Fibroblast of peridontal ligament (primary cell): ENCODE data around the gene CEP112.

Experiments used
- DNase-seq: peaks from one replicate; pipeline ENCODE4 v3.0.0-alpha.2; 2010; ENCODE audit errors: extremely low read depth

The CEP112 gene

GRCh38 chr17:65988451-65988850 lies 203.5 kb downstream of the CEP112 start:
- no peak for DNase-seq

- DNase-seq, result peak; percentile 52
These were observed 203.9 kb downstream of the CEP112 start for GRCh38 chr17:65987988-65988387.

GRCh38 chr17:65985571-65985970 lies 206.4 kb downstream of the CEP112 start:
- DNase-seq, result no peak

- DNase-seq, result peak; percentile 37
These were observed 207.6 kb downstream of the CEP112 start for GRCh38 chr17:65984299-65984698.

GRCh38 chr17:65978871-65979270 lies 213.1 kb downstream of the CEP112 start:
- peak; percentile 81 for DNase-seq

GRCh38 chr17:65977041-65977440 lies 214.9 kb downstream of the CEP112 start:
- no peak for DNase-seq

- no peak for DNase-seq
These were observed 216.1 kb downstream of the CEP112 start for GRCh38 chr17:65975878-65976277.

GRCh38 chr17:65973237-65973636 lies 218.7 kb downstream of the CEP112 start:
- DNase-seq, result peak; percentile 6

- no peak for DNase-seq
These were observed 224.6 kb downstream of the CEP112 start for GRCh38 chr17:65967372-65967771.

- DNase-seq, result peak; percentile 20
These were observed 225.7 kb downstream of the CEP112 start for GRCh38 chr17:65966072-65966695.

GRCh38 chr17:65963179-65963578 lies 228.8 kb downstream of the CEP112 start:
- DNase-seq, result no peak

- no peak for DNase-seq
These were observed 232.3 kb downstream of the CEP112 start for GRCh38 chr17:65959630-65960029.

GRCh38 chr17:65956814-65957213 lies 235.1 kb downstream of the CEP112 start:
- no peak for DNase-seq

GRCh38 chr17:65954148-65954449 lies 237.8 kb downstream of the CEP112 start:
- DNase-seq, result no peak

GRCh38 chr17:65953316-65954147 lies 238.4 kb downstream of the CEP112 start:
- DNase-seq, result no peak

GRCh38 chr17:65952586-65952985 lies 239.3 kb downstream of the CEP112 start:
- DNase-seq, result no peak

GRCh38 chr17:65952015-65952414 lies 239.9 kb downstream of the CEP112 start:
- no peak for DNase-seq

- DNase-seq, result no peak
These were observed 244.1 kb downstream of the CEP112 start for GRCh38 chr17:65947831-65948230.

GRCh38 chr17:65942592-65942991 lies 249.3 kb downstream of the CEP112 start:
- peak; percentile 23 for DNase-seq

GRCh38 chr17:65941356-65941899 lies 250.5 kb downstream of the CEP112 start:
- no peak for DNase-seq

GRCh38 chr17:65936013-65936412 lies 255.9 kb downstream of the CEP112 start:
- peak; percentile 16 for DNase-seq

- DNase-seq, result no peak
These were observed 258.6 kb downstream of the CEP112 start for GRCh38 chr17:65933290-65933689.
